GM12892 (cell line): Measurements from ENCODE around the gene AKR1B1.

ENCODE experiments used
- POLR2A ChIP-seq: IDR thresholded peaks from 2 replicates; pipeline ENCODE4 v1.6.1; 2011; ENCODE audit warnings: low read depth, low read length, control low read depth
- POLR2AphosphoS5 ChIP-seq: IDR thresholded peaks from 2 replicates; pipeline ENCODE4 v1.6.1; 2011; ENCODE audit warnings: low read depth, low read length, control low read depth
- TAF1 ChIP-seq: IDR thresholded peaks from 2 replicates; pipeline ENCODE4 v1.6.1; 2011; ENCODE audit warnings: low read depth, mild to moderate bottlenecking, control low read depth, low read length, borderline replicate concordance

- TF ChIP-seq POLR2A (no peak), POLR2AphosphoS5 (no peak), TAF1 (no peak)
Observed at GRCh38 chr7:134461916-134462315, 3.0 kb upstream of the AKR1B1 start.
